Lung (tissue), 12 donors: ENCODE data around the gene CDH4. TPM values are rescaled to one million over a fixed set of nuclear protein-coding genes. Genes with fewer than 3 reads are reported as not detected.

ENCODE experiments used
- ATAC-seq: fragments of 200-7000 bp; cut with Tn5 transposase; one replicate; pipeline ENCODE4 v1.9.1; 2020; ENCODE audit warnings: moderate number of reproducible peaks; ENCODE audit not compliant: insufficient read depth, low FRiP score
- DNase-seq, 3 donors: peaks; one replicate each; pipeline ENCODE4 v3.0.0-alpha.2; 2013 to 2017
- H3K27ac ChIP-seq, 2 donors: one replicate each; pipeline ENCODE4 v1.5.1; 2013; ENCODE audit warnings: mild to moderate bottlenecking in 2 of 2, moderate library complexity in 2 of 2, control low read depth in 1 of 2, inconsistent platforms in 1 of 2, low read depth in 1 of 2, low read length in 1 of 2
- H3K27me3 ChIP-seq, 3 donors: one replicate each; pipeline ENCODE4 v1.5.1; 2013; ENCODE audit warnings: low read length in 2 of 3; ENCODE audit not compliant: control insufficient read depth in 3 of 3, insufficient read depth in 3 of 3
- H3K36me3 ChIP-seq, 4 donors: one replicate each; pipeline ENCODE4 v1.5.1; 2013; ENCODE audit warnings: low read length in 4 of 4, mild to moderate bottlenecking in 1 of 4, moderate library complexity in 1 of 4; ENCODE audit not compliant: control insufficient read depth in 4 of 4, insufficient read depth in 4 of 4
- H3K4me1 ChIP-seq, 5 donors: one replicate each; pipeline ENCODE4 v1.5.1; 2013; ENCODE audit warnings: low read length in 5 of 5, mild to moderate bottlenecking in 2 of 5, moderate library complexity in 1 of 5; ENCODE audit not compliant: control insufficient read depth in 5 of 5, insufficient read depth in 5 of 5
- H3K4me3 ChIP-seq: one replicate; pipeline ENCODE4 v1.5.1; 2013; ENCODE audit warnings: mild to moderate bottlenecking, control low read depth, moderate library complexity
- H3K9ac ChIP-seq, 2 donors: one replicate each; pipeline ENCODE4 v1.5.1; 2013; ENCODE audit warnings: low read length in 2 of 2, control low read depth in 1 of 2; ENCODE audit not compliant: insufficient read depth in 1 of 2
- H3K9me3 ChIP-seq, 4 donors: one replicate each; pipeline ENCODE4 v1.5.1; 2013; ENCODE audit warnings: low read length in 3 of 4, mild to moderate bottlenecking in 1 of 4, moderate library complexity in 1 of 4; ENCODE audit not compliant: control insufficient read depth in 4 of 4, insufficient read depth in 3 of 4
- WGBS, 2 donors: extraction: QIAGEN DNeasy Blood & Tissue Kit; methylation state at CpG; one replicate each; pipeline ENCODE4 v1.1.7; 2013; 5-methylcytosine and 5-hydroxymethylcytosine counted together
- polyA plus RNA-seq, 2 donors: library from polyadenylated mRNA; stranded (reverse); fragments of 200-250 nt; gene quantifications; one replicate each; pipeline ENCODE4 v1.2.1, GENCODE V29; 2013
- total RNA-seq, 2 donors: library from RNA; depleted of rRNA in 1 of 2; stranded (reverse); fragments of >200 nt in 1 of 2; gene quantifications; one replicate each; pipeline ENCODE4 v1.2.1, GENCODE V29; 2014 to 2021
- TF ChIP-seq, protein P1 (sequence below): IDR thresholded peaks from 2 replicates; pipeline ENCODE4 v1.5.1; 2012; ENCODE audit warnings: mild to moderate bottlenecking; ENCODE audit errors: control extremely low read depth, extremely low read depth
- donor health status: control.
- donor health status: control.
- donor health status: Bipolar disorder and iron deficiency.
- donor health status: healthy.
- donor health status: DM: yes; HTN: yes; CAD: no.

Gene CDH4
- total and polyA plus RNA-seq, 4 donors = 0.10 to 2.1 (median 0.34) TPM

DNA sequence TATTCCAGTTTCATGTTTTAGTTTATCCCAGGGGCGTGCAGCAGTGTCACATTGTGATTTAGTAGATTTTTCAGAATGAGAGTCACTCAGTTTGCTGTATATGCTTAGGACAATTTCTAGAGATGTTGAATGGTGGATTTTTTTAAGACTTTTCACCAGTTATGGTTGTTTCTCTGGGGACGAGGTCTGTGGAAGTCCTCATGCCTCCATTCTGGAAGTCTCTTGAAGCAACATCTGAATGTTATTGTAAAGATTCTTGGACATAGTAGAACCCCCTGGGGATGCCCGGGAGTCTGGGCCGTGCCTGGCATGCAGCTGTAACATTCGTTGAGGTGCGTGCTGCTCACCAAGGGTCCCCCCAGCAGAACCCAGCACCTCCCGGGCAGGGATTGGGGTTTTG is 341.5 kb downstream of the CDH4 start:
- no peak for ATAC-seq
- TF ChIP-seq, protein P1, sequence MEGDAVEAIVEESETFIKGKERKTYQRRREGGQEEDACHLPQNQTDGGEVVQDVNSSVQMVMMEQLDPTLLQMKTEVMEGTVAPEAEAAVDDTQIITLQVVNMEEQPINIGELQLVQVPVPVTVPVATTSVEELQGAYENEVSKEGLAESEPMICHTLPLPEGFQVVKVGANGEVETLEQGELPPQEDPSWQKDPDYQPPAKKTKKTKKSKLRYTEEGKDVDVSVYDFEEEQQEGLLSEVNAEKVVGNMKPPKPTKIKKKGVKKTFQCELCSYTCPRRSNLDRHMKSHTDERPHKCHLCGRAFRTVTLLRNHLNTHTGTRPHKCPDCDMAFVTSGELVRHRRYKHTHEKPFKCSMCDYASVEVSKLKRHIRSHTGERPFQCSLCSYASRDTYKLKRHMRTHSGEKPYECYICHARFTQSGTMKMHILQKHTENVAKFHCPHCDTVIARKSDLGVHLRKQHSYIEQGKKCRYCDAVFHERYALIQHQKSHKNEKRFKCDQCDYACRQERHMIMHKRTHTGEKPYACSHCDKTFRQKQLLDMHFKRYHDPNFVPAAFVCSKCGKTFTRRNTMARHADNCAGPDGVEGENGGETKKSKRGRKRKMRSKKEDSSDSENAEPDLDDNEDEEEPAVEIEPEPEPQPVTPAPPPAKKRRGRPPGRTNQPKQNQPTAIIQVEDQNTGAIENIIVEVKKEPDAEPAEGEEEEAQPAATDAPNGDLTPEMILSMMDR = no peak
- Histone ChIP-seq H3K4me3 (no peak overlapping the region), H3K27ac (no peak overlapping the region), H3K9me3 (peaks cover 0 to 36% (median 7%) of the 10 kb centered on the region in 4 donors), H3K27me3 (peaks cover 0 to 5% (median 2%) of the 10 kb centered on the region in 3 donors), H3K9ac (no peak overlapping the region), H3K36me3 (no peaks in the 10 kb centered on the region), H3K4me1 (peaks cover 0 to 5% (median 0%) of the 10 kb centered on the region in 5 donors)
- whole genome bisulfite sequencing, 2 donors = 83 to 87% methylated on average over 7 of the region's 7 CpGs
- DNase-seq = no peak

DNA sequence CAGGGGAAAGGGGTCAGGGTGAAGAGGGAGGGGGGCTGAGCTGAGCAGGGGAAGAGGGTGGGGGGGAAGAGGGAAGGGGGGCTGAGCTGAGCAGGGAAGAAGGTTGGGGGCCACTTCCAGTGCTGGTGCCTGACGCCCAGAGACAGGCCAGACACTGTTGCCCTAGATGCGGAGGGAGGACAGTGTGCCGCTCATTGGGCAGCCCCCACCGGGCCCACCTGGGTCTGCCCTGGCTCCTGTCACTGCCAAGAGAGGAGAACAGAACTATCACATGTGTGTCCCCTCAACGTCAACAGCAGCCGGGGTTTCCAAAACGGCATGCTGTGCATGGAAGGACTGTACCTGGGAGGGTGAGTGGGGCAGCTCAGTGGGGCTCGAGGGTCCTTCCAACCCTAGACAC is 342.1 kb downstream of the CDH4 start:
- no peaks in the 10 kb centered on the region for H3K36me3 ChIP-seq
- no peak for DNase-seq
- H3K4me1 ChIP-seq = no peaks in the 10 kb centered on the region
- no peak for ATAC-seq
- no peak overlapping the region for H3K27ac ChIP-seq
- no peak overlapping the region for H3K9ac ChIP-seq
- no peak overlapping the region for H3K4me3 ChIP-seq
- H3K9me3 ChIP-seq = peaks cover 0 to 38% (median 7%) of the 10 kb centered on the region in 4 donors
- whole genome bisulfite sequencing, 2 donors = 76 to 78% methylated on average over 8 of the region's 8 CpGs
- TF ChIP-seq, protein P1 = no peak
- H3K27me3 ChIP-seq = peaks cover 0 to 4% (median 0%) of the 10 kb centered on the region in 3 donors

DNA sequence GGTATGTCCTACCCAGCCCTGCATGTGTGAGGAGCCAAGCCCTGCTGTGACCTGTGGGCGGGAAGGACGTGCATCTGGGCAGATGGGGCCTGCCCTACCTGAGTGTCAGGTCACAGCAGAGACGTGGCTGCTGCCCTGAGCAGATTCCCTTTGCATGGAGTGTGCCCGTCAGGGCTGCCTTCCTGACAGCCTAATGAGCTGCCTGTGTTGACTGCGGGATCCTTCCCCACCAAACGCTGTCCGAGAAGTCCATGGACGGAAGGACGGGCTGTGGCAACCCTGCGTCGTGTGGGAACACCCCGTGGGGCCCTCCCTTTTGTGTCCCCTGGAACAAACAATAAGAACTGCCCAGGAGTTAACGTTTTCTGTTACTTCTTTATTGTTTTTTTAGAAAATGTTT is 343.2 kb downstream of the CDH4 start:
- H3K27ac ChIP-seq = no peak overlapping the region
- ATAC-seq (no peak), DNase-seq (no peak)
- TF ChIP-seq, protein P1 = no peak
- no peak overlapping the region for H3K9ac ChIP-seq
- WGBS, 2 donors = 86 to 91% methylated on average over 13 of the region's 13 CpGs
- H3K4me1 ChIP-seq = no peaks in the 10 kb centered on the region
- no peaks in the 10 kb centered on the region for H3K27me3 ChIP-seq
- no peak overlapping the region for H3K4me3 ChIP-seq
- no peaks in the 10 kb centered on the region for H3K36me3 ChIP-seq
- peaks cover 0 to 37% (median 7%) of the 10 kb centered on the region in 4 donors for H3K9me3 ChIP-seq

DNA sequence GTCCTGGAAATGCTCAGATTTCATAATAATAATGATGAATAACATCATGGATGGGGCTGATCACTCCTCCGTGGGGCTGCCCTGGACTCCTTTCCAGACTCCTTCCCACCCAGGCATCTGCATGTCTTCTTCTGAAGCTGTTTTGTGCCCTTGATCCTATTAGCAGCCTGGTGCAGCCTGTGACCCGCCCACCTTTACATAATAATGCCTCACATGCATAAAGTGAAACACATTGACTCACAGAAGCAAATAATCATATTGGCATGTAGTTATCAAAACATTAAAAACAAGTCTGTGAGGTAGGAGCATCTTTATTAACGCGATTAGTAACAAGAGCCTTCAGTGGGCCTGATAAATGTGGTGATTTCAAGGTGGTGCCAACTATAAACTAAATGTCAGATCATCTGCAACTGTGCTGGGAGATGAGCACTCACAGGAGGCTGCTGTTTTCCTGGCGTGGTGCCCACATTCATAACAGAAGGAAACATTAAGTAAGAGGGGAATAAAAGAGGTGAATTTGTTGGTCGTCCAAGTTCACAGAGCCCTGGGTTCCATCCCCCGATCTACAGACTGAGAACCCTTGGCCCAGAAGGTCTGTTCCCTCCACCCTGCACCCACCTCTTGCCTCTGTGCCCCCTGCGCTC is 344.7 kb downstream of the CDH4 start:
- no peak overlapping the region for H3K4me3 ChIP-seq
- H3K27ac ChIP-seq = no peak overlapping the region
- H3K36me3 ChIP-seq = no peaks in the 10 kb centered on the region
- WGBS, 2 donors = 72 to 79% methylated on average over 8 of the region's 8 CpGs
- H3K9ac ChIP-seq = no peak overlapping the region
- ATAC-seq = no peak
- peak in 1 of 3 donors; percentile 18 for DNase-seq
- no peaks in the 10 kb centered on the region for H3K4me1 ChIP-seq
- peaks cover 0 to 45% (median 7%) of the 10 kb centered on the region in 4 donors for H3K9me3 ChIP-seq
- TF ChIP-seq, protein P1 = no peak
- H3K27me3 ChIP-seq = peaks cover 0 to 4% (median 0%) of the 10 kb centered on the region in 3 donors
